GM21576 (cell line): Measurements from ENCODE around the gene KLHL12.
"Not testable (repeated sequence)": the region's sequence is repeated elsewhere in the genome, so short reads cannot be mapped to it uniquely, and the experiment has no call there.

Source experiments
- ATAC-seq: cut with Tn5 transposase; IDR thresholded peaks from one replicate; pipeline ENCODE4 v1.9.1; 2021; ENCODE audit warnings: mild to moderate bottlenecking, moderate library complexity; ENCODE audit not compliant: unreplicated experiment

KLHL12 gene

GRCh38 chr1:202952099-202952498 is 25.1 kb upstream of the KLHL12 start:
- no peak for ATAC-seq

GRCh38 chr1:202951437-202951836 is 24.4 kb upstream of the KLHL12 start:
- ATAC-seq = no peak

- ATAC-seq = no peak
These were observed 18.4 kb upstream of the KLHL12 start for GRCh38 chr1:202945483-202945882.

- no peak for ATAC-seq
These were observed 17.4 kb upstream of the KLHL12 start for GRCh38 chr1:202944438-202944921.

- no peak for ATAC-seq
These were observed 15.4 kb upstream of the KLHL12 start for GRCh38 chr1:202942426-202942825.

- ATAC-seq = no peak
These were observed 14.3 kb upstream of the KLHL12 start for GRCh38 chr1:202941372-202941771.

GRCh38 chr1:202940561-202940960 is 13.5 kb upstream of the KLHL12 start:
- no peak for ATAC-seq

- ATAC-seq = no peak
These were observed 11.4 kb upstream of the KLHL12 start for GRCh38 chr1:202938287-202938925.

- ATAC-seq = not testable (repeated sequence)
These were observed 9.4 kb upstream of the KLHL12 start for GRCh38 chr1:202936409-202936808.

GRCh38 chr1:202935844-202936243 is 8.8 kb upstream of the KLHL12 start:
- no peak for ATAC-seq

GRCh38 chr1:202934755-202935154 is 7.7 kb upstream of the KLHL12 start:
- no peak for ATAC-seq

- no peak for ATAC-seq
These were observed 5.4 kb upstream of the KLHL12 start for GRCh38 chr1:202932476-202932875.

- no peak for ATAC-seq
These were observed 3.5 kb downstream of the KLHL12 start for GRCh38 chr1:202923533-202923932.

GRCh38 chr1:202919615-202920014 is 7.4 kb downstream of the KLHL12 start:
- no peak for ATAC-seq

GRCh38 chr1:202915146-202915545 is 11.9 kb downstream of the KLHL12 start:
- ATAC-seq = no peak

- ATAC-seq = not testable (repeated sequence)
These were observed 14.6 kb downstream of the KLHL12 start for GRCh38 chr1:202912476-202912875.

- no peak for ATAC-seq
These were observed 17.5 kb downstream of the KLHL12 start for GRCh38 chr1:202909494-202909893.

- no peak for ATAC-seq
These were observed 18.0 kb downstream of the KLHL12 start for GRCh38 chr1:202908998-202909397.

- ATAC-seq = no peak
These were observed 21.7 kb downstream of the KLHL12 start for GRCh38 chr1:202905331-202905730.

GRCh38 chr1:202903808-202904207 is 23.2 kb downstream of the KLHL12 start:
- ATAC-seq = not testable (repeated sequence)

GRCh38 chr1:202901555-202901954 is 25.5 kb downstream of the KLHL12 start:
- no peak for ATAC-seq

- ATAC-seq = no peak
These were observed 34.5 kb downstream of the KLHL12 start for GRCh38 chr1:202892501-202892900.

GRCh38 chr1:202890392-202890791 is 36.6 kb downstream of the KLHL12 start:
- no peak for ATAC-seq
